Esophagus (tissue), 2 donors: ENCODE measurements around the gene OR10H2. TPM values are rescaled to one million over a fixed set of nuclear protein-coding genes. Genes with fewer than 3 reads are reported as not detected.

Experiments used
- H3K27ac ChIP-seq, 2 donors: one replicate each; pipeline ENCODE4 v1.5.1; 2013; ENCODE audit warnings: low read depth in 2 of 2, mild to moderate bottlenecking in 2 of 2, inconsistent platforms in 1 of 2, low read length in 1 of 2, moderate library complexity in 1 of 2
- H3K27me3 ChIP-seq, 2 donors: one replicate each; pipeline ENCODE4 v1.6.1; 2013; ENCODE audit warnings: low read length in 2 of 2, control low read depth in 1 of 2, mild to moderate bottlenecking in 1 of 2; ENCODE audit not compliant: insufficient read depth in 2 of 2, control insufficient read depth in 1 of 2
- H3K36me3 ChIP-seq, 2 donors: one replicate each; pipeline ENCODE4 v1.6.1; 2013; ENCODE audit warnings: low read length in 1 of 2; ENCODE audit not compliant: control insufficient read depth in 2 of 2, insufficient read depth in 2 of 2
- H3K4me1 ChIP-seq, 2 donors: one replicate each; pipeline ENCODE4 v1.6.1; 2013; ENCODE audit warnings: low read length in 1 of 2; ENCODE audit not compliant: control insufficient read depth in 2 of 2, insufficient read depth in 2 of 2
- H3K4me3 ChIP-seq, 2 donors: one replicate each; pipeline ENCODE4 v1.5.1; 2013; ENCODE audit warnings: low read length in 2 of 2, mild to moderate bottlenecking in 2 of 2, low read depth in 1 of 2, moderate library complexity in 1 of 2
- H3K9me3 ChIP-seq, 2 donors: one replicate each; pipeline ENCODE4 v1.6.1; 2013; ENCODE audit warnings: mild to moderate bottlenecking in 2 of 2, low read depth in 1 of 2, low read length in 1 of 2, moderate library complexity in 1 of 2; ENCODE audit not compliant: control insufficient read depth in 2 of 2, insufficient read depth in 1 of 2
- WGBS, 2 donors: extraction: QIAGEN DNeasy Blood & Tissue Kit; methylation state at CpG; one replicate each; pipeline ENCODE4 v1.1.7; 2013; 5-methylcytosine and 5-hydroxymethylcytosine counted together
- polyA plus RNA-seq, 2 donors: library from polyadenylated mRNA; stranded (reverse); fragments of 200-250 nt; gene quantifications; one replicate each; pipeline ENCODE4 v1.2.3, GENCODE V29; 2013
- donor health status: healthy with polysubstance abuse.
- donor health status: Bipolar disorder and iron deficiency.

OR10H2 gene
- polyA plus RNA-seq, 2 donors, result not detected

DNA sequence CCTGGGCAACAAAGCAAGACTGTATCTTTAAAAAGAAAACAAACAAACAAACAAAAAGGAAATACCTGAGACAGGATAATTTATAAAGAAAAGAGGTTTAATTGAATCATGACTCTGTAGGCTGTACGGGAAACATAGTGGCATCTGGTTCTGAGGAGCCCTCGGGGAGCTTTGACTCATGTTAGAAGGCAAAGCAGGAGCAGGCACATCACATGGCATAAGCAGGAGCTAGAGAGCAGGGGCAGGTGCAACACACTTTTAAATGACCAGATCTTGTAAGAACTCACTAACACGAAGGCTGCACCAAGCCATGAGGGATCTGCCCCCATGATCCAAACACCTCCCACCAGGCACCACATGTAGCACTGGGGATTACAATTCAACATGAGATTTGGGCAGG is 13.2 kb upstream of the OR10H2 start:
- 50 to 64% methylated on average over 3 of the region's 3 CpGs for WGBS, 2 donors
- H3K27me3 ChIP-seq, result no peaks in the 10 kb centered on the region
- H3K36me3 ChIP-seq, result no peaks in the 10 kb centered on the region
- no peaks in the 10 kb centered on the region for H3K4me1 ChIP-seq
- H3K4me3 ChIP-seq, result no peak overlapping the region
- no peak overlapping the region for H3K27ac ChIP-seq
- H3K9me3 ChIP-seq, result peaks cover 0 to 2% of the 10 kb centered on the region in 2 donors

DNA sequence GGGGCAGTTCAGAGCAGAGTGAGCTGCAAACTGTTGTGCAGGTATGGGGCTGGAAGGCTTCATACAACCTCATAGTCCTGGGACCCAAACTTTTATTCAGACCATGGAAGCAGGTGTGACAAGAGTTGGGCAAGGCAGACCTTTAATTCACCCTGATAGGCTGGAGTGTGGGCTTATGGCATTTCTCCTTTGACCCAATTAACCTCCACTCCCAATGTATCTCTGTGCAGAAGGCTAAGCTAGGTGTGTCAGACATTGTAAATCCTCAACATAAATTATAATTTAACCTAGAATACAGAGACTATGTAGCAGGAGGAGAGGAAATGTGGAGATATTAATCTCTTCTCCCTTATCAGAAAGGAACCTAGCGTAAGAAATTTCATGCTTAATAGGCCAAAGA is 12.2 kb upstream of the OR10H2 start:
- 83 to 90% methylated on average over 1 of the region's 1 CpG for whole genome bisulfite sequencing, 2 donors
- Histone ChIP-seq H3K36me3 (no peaks in the 10 kb centered on the region), H3K27me3 (no peaks in the 10 kb centered on the region), H3K9me3 (peaks cover 0 to 2% of the 10 kb centered on the region in 2 donors), H3K27ac (no peak overlapping the region), H3K4me1 (no peaks in the 10 kb centered on the region), H3K4me3 (no peak overlapping the region)

DNA sequence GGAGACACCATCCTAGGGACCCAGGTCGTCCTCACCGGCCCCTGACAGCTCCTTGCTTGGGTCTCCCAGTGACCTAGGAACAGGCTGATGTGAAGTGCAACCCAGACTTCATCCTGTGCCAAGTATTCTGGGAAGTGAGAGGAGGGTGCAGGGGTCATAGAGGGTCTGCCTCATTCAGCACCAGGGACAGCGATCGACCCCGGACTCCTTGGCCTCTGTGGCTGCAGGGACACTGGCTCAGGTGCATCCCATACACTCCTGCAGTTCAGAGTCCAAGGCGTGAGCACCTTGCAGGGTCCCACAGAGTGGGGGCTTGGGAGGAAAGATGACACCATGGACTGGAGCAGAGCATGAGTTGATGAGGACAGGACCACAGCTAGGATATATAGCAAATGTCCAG is 10.0 kb upstream of the OR10H2 start:
- WGBS, 2 donors, result 19 to 21% methylated on average over 6 of the region's 6 CpGs
- H3K27ac ChIP-seq, result no peak overlapping the region
- H3K4me1 ChIP-seq, result peaks cover 0 to 1% of the 10 kb centered on the region in 2 donors
- peaks cover 0 to 2% of the 10 kb centered on the region in 2 donors for H3K9me3 ChIP-seq
- H3K36me3 ChIP-seq, result no peaks in the 10 kb centered on the region
- no peaks in the 10 kb centered on the region for H3K27me3 ChIP-seq
- H3K4me3 ChIP-seq, result no peak overlapping the region

DNA sequence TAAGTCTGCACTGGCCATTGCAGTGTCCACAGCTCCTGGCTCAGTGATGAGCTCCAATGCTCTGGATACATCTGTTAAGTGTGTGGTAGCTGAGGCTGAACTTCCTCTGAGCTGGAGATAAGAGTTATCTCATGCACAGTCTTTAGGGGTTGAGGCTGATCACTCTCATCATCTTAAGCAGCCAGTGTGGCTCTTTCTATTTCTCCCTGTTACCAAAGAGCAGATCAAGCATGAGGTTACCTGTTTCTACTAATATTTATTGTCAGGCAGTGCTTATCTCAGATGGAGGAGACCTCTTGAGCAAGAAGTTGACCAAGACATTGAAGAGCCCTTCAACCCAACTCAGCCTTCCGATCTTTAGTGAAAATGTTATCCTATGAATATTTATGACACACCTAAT is 6.6 kb upstream of the OR10H2 start:
- Histone ChIP-seq H3K4me3 (no peak overlapping the region), H3K27me3 (peaks cover 0 to 3% of the 10 kb centered on the region in 2 donors), H3K9me3 (peaks cover 0 to 4% of the 10 kb centered on the region in 2 donors), H3K4me1 (peaks cover 0 to 6% of the 10 kb centered on the region in 2 donors), H3K36me3 (no peaks in the 10 kb centered on the region), H3K27ac (no peak overlapping the region)
- WGBS, 2 donors, result 77 to 86% methylated on average over 1 of the region's 1 CpG

DNA sequence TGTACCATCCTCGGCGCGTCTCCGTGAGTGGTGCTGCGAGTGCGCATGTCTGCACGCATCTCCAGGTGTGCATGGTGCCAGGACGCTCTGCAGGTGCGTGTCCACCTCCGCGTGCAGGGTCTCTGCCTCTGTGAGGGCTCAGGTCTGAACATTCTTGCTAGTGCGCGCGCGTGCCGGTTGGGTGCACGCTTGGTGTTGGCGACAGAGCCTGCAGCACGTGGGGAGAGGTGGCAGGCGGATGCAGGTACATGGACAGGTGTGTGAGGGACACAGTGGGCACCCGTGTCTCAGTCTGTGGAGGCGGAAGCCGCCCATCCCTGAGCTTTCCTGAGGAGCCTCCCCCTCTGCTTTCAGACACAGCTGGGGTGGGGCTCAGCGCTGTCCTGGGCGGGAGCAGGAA is 4.9 kb upstream of the OR10H2 start:
- 19 to 22% methylated on average over 24 to 25 of the region's 25 CpGs for WGBS, 2 donors
- peaks cover 0 to 3% of the 10 kb centered on the region in 2 donors for H3K27me3 ChIP-seq
- H3K36me3 ChIP-seq, result no peaks in the 10 kb centered on the region
- H3K4me3 ChIP-seq, result no peak overlapping the region
- peaks cover 0 to 3% of the 10 kb centered on the region in 2 donors for H3K9me3 ChIP-seq
- no peak overlapping the region for H3K27ac ChIP-seq
- peaks cover 0 to 6% of the 10 kb centered on the region in 2 donors for H3K4me1 ChIP-seq

DNA sequence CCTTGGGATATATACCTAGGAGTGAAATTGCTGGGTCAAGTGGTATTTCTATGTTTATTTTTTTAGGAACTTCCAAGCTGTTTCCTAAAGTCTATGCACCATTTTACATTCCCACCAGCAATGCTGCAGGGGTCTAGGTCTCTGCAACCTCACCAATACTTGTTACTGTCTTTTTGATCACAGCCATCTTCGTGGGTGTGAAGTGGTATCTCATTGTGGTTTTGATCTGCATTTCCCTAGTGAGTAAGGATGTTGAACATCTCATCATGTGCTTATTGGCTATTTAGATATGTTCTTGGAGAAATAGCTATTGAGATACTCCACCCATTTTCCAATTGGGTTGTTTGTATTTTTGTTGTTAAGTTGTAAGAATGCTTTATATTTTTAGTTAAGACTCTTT is 2.7 kb downstream of the OR10H2 start:
- no peaks in the 10 kb centered on the region for H3K9me3 ChIP-seq
- H3K36me3 ChIP-seq, result no peaks in the 10 kb centered on the region
- H3K27ac ChIP-seq, result no peak overlapping the region
- no peaks in the 10 kb centered on the region for H3K4me1 ChIP-seq
- peaks cover 0 to 3% of the 10 kb centered on the region in 2 donors for H3K27me3 ChIP-seq
- H3K4me3 ChIP-seq, result no peak overlapping the region
- 41 to 46% methylated on average over 1 of the region's 1 CpG for WGBS, 2 donors

DNA sequence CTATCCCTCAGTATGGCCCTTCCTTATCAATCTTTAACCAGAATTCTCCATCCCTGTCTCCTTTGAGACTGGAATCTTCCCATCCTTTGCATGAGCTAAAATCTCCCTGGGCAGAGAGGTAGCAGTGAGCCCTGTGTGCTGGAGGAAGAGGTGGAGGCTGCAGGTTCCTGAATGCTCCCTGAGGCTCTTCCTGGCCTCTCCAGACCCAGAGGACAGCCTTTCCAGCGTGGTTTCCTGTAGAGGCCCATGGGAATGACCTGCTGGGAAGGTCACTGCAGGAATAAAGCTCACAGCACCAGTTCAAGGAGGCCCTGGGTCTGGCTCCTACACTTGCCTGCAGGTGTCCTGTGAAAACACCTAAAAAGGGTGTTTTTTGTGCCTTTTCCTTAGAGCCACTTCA is 4.6 kb downstream of the OR10H2 start:
- Histone ChIP-seq H3K4me1 (no peaks in the 10 kb centered on the region), H3K36me3 (no peaks in the 10 kb centered on the region), H3K9me3 (no peaks in the 10 kb centered on the region), H3K27me3 (no peaks in the 10 kb centered on the region), H3K27ac (no peak overlapping the region), H3K4me3 (no peak overlapping the region)
- WGBS, 2 donors, result 18 to 40% methylated on average over 1 of the region's 1 CpG

DNA sequence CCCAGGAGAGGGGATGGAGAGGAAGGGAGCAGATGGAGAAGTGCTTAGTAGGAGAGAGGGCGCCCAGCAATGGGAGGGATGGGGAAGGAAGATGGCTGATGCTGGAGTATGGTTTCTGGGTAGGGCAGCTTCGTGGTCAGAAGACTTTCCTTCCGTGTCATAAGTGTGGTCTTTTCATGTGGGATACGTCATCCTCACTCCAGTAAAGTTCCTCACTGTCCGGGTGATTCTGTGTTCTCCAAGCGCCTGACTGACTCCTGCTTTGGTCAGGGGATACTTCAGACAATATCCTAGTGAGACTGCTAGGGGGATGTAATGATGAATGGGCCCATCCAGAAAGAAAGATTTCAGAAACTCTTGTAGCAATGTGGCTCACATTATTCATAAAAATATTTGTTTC is 6.1 kb downstream of the OR10H2 start:
- H3K9me3 ChIP-seq, result no peaks in the 10 kb centered on the region
- no peak overlapping the region for H3K4me3 ChIP-seq
- WGBS, 2 donors, result 61 to 70% methylated on average over 6 of the region's 6 CpGs

DNA sequence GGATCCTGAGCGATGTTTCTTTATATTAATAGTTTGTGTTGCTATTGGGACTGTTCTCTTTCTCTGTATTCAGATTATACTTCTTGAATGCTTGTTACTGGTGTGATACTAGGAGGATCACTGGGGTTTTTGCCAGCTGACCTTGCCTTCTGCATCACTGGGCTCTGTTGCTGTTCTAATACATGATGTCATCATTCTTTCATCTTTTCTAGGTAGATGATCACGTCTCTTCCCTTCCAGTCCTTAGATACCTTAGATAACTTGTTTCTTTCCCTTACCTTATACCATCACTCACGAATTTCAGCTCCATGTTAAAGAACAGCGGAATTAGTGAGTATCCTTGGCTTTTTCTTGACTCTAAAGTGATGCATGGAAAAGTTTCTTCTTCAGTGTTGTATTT is 9.9 kb downstream of the OR10H2 start, which contains the start of gene OR10H3:
TSS of gene OR10H3 (plus strand) at position 264 of the 400 bp plus-strand sequence. CDS start 3,408 bp downstream, outside the sequence.
- Histone ChIP-seq H3K4me3 (no peak within 1 kb of the TSS), H3K9me3 (peaks cover 2 to 9% of the 10 kb centered on the region in 2 donors), H3K27ac (no peak within 1 kb of the TSS), H3K36me3 (no peaks in the 10 kb centered on the region), H3K4me1 (peaks cover 0 to 2% of the 10 kb centered on the region in 2 donors), H3K27me3 (peaks cover 0 to 2% of the 10 kb centered on the region in 2 donors)
- WGBS, 2 donors, result 61 to 65% methylated on average over 4 of the region's 4 CpGs

More for the DNA sequence above, 6.1 kb downstream of the OR10H2 start:
- Histone ChIP-seq H3K27me3 (no peaks in the 10 kb centered on the region), H3K27ac (no peak overlapping the region), H3K36me3 (no peaks in the 10 kb centered on the region), H3K4me1 (no peaks in the 10 kb centered on the region)

DNA sequence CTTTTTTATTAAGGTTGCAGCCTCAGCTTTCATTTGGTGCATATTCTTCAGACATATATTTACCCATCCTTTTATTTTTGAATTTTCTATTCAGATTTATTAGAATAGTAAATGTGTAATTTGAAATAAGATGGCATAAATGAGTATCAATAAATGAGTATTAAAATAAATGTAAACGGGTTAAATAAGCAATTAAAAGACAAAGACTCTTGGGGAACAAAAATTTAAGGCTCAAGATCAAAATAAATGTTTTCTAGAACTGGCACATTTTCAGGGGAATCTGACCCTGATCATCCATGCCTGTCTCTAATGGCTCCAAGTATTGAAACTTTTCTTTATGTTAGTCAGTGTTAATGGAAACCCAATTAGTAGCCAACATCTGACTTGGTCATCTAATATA is 13.0 kb downstream of the OR10H2 start:
- WGBS, 2 donors, result 70 to 73% methylated on average over 1 of the region's 1 CpG
- Histone ChIP-seq H3K36me3 (no peaks in the 10 kb centered on the region), H3K4me1 (peaks cover 0 to 2% of the 10 kb centered on the region in 2 donors), H3K9me3 (peaks cover 2 to 9% of the 10 kb centered on the region in 2 donors), H3K27me3 (peaks cover 0 to 2% of the 10 kb centered on the region in 2 donors), H3K27ac (no peak overlapping the region), H3K4me3 (no peak overlapping the region)
